Measurements from ENCODE around the gene SLC6A17.

SLC6A17 gene

DNA sequence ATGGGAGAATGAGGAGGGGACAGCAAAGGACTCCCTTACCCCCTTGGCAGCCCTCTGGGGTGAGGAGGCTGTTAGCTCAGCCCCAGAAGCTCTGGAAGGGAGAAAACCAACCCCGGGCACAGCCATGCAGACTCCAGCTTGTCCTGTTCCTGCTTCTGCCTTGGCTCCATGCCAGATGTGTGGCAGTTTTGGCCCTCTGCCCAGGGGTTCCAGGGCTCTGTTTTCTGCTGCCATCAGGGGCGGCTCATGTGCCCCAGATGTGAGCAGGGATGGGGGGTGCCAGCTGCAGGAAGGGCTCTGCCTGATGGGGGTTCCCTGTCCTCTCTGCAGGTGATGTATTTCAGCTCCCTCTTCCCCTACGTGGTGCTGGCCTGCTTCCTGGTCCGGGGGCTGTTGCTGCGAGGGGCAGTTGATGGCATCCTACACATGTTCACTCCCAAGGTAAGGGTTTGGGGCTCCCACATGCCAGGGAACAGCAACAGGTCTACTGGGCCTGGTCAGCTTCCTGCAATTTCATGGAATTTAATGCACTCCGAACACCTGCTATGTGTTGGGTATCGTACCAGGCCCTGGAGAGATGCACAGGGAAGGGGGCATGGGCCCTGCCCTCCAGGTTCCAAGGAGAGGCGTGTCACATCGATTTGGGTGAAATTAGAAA is 26.1 kb downstream of the SLC6A17 start:
- DNase-seq = peak; percentile 57

DNA sequence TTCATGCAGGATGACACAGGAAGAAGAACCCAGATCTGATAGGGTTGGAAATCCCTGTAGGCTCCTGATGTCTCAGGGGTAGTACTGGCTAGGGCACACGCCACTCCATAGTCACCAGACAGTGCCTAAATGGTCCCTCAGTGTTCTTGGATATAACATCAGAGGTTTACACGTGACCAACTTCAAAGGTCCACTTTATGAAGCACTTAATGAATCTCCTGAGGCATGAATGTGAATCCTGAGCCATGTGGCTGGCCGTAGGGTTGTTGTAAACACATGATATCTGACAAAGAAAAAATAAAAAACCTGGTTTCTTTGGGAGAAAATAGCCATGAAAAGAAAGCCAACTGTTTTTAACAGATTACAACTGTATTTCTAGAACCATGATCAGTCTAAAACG is 27.5 kb downstream of the SLC6A17 start:
- no peak for DNase-seq

DNA sequence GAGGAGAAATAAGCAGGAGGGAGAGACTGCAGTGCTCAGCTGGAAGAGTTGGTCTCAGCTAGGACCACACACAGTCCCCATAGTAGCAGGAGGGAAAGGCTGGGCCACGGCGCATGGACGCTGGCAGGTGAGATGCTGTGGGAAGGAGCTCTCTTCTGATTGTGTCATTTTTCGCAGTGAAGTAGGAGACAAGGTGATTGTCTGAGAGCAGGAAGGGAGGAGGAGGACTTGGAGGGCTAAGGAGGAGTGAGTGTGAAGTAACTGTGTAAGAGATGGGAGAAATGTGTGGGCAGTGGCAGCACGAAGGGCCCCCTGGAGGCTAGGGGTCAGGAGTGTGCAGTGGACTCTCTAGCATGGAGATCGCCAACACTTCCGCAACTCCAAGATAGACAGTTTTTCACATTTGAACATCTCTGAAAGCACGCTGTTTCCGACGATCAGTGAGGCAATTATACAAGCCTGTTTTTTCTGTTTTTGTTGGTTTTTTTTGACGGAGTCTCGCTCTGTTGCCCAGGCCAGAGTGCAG is 33.4 kb downstream of the SLC6A17 start:
- no peak for DNase-seq

DNA sequence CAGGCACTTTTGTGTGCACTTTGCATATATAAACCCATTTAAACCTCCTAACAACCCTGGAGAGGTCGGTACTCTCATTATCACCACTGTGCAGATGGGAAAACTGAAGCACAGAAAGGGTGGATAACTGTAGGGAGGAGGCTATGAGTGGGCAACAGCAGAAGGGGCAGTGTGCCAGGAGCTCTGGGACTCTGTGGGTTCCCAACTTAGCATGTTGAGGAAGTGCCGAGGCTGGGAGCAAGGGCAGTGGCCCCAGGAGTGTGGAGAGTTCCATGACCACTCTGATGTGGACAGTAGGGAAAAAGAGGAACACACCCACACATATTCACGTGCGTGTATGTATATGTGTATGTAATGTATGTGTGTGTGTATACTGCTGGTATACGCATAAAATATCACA is 34.2 kb downstream of the SLC6A17 start:
- DNase-seq = no peak

DNA sequence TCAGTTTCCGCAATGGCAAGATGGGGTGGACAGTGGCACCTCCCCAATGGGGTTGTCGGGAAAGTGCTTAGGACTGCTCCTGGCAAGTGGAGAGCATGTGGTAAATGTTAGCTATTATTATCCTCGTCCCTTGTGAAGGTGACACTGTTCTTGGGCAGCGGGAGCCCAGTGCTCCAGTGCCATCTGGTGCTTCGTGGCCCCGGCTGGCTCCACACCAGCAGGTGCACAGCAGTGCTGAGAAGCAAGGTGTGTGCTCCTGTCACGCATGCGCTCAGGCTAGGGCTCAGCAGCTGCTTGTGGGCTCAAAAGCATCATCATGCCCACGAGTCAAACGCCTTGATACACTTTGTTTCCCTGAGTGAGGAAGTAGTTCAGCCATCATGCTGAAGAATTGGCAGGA is 34.9 kb downstream of the SLC6A17 start:
- DNase-seq = no peak

DNA sequence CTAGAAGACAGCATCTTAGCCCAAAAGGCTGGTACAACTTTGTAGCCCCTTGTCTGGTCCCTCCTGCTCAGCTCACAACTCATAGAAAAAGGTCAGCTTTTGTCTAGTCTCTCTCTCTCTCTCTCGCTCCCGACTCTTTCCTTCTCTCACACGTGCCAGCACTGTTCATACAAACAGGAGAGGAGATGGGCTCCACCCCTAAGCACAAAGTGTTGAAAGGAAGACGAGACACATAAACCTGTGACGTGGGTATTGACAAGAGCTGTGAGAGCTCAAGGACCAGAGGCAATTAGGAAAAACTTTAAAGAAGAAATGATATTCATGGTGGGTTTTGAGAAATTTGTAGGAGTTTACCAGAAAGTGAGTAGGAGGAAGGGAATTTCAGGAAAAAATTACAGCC is 36.3 kb downstream of the SLC6A17 start:
- DNase-seq = no peak

DNA sequence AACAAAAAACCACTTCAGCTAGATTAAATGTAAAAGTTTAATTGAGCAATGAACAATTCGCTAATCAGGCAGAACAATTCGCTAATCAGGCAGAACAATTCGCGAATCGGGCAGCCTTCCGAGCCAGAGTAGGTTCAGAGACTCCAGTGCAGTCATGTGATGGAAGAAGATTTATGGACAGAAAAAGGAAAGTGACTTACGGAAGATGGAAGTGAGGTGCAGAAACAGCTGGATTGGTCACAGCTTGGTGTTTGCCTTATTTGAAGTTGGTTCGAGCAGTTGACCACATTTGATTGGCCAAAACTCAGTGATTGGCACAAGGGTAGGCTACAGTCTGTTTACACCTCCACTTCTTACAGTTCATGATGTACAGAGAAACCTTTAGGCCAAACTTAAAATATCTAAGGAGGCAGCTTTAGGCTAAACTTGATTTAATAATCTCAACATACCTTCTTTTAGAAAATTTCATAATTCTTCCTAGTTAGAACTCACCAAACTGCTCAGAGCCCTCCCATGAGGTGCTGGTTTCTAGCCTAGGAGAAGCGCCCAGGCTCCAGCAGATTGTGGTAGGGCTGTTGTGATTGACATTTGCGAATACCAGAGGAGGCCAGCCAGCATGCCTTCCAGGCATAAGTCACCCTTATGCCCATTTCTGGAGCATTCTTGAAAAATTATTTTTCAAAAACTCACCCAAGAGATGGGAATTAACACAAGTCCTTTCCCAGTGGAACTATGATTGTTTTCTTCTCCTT is 37.0 kb downstream of the SLC6A17 start:
- DNase-seq = no peak

DNA sequence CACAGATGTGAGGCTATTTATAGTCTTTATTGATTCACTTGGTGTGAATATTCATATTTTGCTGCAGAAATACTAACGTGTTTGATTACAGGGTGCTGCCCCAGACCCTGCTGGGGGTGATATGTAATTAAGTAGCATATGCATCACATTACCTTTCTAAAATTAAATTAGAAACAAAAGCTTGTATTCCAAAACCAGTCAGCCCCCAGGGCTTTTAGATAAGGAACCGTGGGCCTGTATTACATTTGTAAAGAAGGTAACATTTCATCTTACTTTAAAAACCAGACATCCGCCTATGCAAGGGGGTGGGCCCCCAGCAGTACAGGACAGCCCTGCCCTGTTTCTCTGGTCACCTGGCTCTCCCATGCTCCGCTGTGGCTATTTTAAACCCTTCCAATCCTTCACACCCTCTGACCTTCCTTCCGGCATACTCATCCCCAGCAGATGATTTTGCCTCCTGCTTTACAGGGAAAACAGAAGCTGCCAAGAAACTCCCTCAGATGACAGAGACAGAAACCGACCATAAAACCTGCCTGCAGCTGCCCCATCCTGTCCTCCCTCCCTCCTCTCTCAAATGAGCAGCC is 37.8 kb downstream of the SLC6A17 start:
- no peak for DNase-seq

DNA sequence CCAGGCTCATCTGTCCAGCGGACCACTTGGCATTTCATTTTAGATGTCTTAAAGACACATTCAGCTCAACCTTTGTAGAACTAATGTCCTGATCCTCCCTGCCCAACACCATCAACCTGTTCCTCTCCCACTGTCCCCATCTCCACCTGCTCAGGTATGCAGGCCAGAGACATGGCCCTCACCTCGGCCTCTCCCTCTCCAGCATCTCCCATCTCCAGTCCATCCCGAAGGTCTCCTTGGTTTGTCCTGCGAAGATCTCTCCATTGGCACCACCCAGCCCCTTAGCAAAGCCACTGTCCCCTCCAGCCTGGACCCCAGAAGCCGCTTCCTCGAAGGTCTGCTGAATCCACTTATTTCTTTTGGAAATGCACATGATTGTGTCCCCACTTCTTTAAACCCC is 38.9 kb downstream of the SLC6A17 start:
- DNase-seq = no peak

DNA sequence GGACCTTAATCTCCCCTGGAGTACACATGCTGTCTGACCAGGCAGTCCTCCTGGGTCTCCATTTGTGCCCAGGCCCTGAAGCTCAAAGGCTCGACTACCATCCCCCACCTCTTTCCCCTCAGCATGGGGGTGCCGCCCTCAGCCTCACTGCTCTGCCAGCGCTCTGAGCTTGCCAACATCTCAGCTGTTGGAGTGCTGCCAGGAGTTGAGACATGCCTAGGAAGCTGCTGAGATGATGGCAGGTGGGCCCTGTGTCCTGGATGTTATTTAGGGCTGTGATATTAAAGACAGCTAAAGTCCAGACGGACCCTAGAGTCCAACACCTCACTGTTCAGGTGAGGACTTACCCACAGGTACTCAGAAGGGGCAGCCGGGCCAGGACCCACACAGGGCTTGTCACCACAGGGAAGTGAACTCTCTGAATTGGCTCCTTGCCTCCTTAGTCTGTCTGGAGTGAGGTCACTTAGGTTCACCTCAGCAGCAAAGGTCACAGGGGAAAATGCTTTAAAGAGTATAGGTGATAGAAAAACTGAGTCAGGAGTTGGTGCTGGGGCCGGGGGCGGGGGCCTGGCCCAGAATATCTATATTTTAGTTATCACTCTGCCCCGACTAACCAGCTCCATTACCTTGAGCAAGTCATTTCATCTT is 40.1 kb downstream of the SLC6A17 start:
- peak; percentile 45 for DNase-seq

DNA sequence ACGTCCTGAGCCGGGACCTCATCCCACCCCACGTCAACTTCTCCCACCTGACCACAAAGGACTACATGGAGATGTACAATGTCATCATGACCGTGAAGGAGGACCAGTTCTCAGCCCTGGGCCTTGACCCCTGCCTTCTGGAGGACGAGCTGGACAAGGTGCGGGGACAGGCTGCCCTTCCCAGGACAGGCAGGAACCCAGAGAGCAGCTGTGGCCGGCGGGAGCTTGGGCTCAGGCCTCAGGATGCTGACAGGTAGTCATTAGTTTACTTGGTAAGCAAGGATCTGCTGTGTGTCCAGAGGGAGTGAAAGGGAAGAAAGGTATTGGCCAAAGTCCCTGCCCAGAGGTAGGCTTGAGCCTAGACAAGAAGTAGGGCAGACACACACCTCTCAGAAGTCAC is 42.2 kb downstream of the SLC6A17 start:
- DNase-seq = no peak

DNA sequence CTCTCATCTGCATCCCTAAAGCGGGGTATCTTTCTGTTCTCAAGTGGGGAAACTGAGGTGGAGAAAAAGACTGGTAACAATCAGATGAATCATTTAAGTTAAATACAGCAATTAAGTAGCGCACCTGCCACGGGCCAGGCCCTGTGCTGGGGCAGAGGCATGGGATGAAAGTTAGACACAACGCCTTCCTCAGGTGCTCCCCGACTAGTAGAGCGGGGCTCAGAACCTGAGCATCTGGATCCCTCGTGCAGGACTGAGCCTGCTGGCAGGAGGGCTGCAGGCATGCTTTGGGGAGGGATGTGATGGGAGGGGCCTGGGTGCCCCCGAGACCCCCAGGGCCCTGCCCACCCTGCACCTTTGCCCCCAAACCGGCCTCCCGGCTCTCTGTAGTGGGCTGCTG is 44.9 kb downstream of the SLC6A17 start:
- no peak for DNase-seq

DNA sequence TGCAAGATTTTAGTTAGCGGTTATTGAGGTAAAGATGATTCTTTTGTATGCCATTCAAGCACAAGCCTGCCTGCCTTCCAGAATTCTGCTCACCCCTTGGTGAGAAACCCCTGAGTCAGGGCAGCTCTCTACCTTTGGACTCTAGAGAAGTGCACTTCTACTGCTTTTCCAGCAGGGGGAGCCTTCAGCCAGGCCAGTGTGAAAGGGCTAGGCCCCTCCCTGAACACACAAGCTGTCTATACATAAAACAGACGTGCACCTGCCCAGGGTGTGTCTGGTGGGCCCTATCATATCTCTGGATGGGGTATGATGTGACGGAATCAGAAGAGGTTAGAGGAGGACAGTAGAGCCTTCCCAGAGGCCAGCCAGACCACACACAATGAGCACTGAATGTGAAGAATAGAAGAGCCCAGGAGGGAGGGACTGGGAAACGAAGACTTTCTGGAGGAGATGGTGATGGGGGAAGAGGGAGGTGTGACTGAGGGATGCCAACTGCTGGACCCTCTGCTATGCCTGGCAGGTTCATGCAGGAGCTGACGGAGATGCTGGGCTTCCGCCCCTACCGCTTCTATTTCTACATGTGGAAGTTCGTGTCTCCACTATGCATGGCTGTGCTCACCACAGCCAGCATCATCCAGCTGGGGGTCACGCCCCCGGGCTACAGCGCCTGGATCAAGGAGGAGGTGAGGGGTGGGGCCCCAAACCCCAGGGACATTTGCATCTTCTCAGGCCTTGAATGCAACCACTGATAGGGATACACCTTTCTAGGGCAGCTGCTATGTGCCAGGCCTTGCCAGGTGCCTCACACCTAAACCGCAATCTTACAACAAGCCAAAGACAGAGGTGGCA is 46.8 kb downstream of the SLC6A17 start:
- no peak for DNase-seq

DNA sequence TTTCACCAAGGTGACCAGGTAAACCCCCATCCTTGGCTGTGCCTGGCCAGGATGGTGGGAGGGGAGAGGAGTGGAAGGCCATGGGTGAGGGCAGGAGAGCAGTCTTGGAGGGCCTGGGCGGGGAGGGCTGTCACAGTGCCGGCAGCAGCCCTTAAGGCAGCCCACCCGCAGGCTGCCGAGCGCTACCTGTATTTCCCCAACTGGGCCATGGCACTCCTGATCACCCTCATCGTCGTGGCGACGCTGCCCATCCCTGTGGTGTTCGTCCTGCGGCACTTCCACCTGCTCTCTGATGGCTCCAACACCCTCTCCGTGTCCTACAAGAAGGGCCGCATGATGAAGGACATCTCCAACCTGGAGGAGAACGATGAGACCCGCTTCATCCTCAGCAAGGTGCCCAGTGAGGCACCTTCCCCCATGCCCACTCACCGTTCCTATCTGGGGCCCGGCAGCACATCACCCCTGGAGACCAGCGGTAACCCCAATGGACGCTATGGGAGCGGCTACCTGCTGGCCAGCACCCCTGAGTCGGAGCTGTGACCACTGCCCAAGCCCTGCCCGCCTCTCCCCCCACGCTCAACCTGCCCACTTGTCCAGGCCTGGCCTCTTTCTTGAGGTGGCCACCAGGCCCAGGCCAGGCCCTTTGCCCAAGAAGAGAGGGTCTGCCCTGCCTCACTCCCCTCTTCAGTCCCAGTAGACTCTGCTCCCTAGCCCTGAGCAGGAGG is 47.8 kb downstream of the SLC6A17 start:
- DNase-seq = no peak

DNA sequence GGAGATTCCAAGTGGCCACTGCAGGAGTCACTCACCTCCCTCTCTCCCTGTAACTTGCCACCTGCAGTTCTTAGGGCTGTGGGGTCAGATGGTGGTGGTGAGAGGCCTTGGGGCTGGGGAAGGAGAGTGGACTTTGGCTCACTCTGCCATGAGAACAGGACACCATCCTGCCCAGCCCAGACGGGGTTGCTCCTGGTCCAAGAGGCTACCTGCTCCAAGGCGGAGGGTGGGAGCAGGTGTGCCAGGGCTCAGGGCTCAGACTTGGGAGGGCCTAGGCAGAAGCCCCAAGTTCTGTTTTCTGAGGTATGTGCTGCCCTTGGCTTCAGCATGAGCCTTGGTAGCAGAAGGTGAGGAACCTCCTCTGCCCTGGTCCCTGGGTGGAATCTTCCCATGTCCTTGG is 48.5 kb downstream of the SLC6A17 start:
- no peak for DNase-seq

DNA sequence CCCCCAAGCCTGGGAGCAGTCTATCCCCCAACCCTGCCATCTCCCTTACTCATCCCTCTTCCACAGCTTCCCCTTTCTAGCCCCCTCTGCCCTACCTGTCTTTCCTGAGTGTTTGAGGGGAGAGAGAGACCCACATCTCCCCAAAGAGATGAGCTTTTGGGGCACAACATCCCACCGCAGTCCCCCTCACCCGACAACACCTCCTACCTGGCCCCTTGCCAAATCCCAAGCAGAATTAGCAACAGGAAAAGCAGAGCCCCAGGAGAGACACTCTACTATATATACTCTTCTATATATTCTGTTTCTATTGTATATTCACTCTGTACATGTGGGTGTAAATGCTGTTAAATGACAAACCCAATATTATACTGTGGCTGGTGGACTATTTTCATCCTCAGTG is 49.9 kb downstream of the SLC6A17 start:
- no peak for DNase-seq

DNA sequence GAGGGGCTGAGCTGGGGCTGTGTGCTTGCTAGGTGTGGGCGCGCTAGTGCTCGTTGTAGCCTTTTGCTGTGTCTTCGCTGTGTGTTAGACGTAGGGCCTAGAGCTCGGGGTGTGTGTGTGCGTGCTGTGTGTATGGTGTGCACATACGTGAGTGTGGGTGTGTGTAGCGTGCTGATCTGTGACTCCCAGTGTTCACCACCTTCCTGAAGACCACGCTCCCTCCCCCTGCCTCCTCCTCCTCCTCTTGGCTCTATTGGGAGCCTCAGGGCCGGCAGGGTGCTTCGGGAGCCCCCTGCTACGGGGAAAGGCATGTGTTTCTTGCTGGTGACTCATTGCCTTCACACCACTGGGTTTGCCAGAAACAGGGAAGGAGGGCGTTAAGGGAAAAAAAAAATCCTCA is 50.4 kb downstream of the SLC6A17 start:
- DNase-seq = no peak

DNA sequence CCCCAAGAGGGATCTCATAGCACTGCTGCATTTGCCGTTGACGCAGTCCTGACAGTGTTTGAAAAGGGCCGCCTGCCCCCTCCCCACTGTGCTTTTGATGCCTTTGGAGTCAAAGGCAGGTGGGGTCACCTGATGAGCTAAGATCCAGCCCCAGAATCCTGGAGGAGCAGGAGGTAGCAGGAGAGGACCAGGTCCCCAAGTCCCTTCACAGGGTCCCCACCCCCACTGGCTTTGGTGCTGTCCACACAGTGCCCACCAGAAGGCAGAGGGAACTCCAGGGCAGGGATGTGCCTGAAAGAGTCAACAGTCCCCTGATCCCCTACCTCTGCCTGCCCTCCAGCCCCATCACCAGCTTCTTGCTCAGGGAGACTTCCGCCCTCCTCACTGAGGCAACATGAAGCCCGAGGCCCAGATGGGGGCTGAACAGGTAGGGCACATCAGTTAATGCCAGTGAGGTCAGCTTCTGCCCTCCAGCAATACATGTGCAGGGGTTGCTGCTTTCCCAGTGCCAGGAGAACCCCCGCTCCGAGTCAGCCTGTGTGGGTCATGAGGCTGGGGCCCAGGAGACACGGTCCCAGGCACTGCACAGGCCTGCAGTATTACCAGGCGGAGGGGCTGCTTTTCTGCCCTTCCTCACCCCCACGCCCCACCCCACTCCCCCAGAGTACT is 51.0 kb downstream of the SLC6A17 start:
- DNase-seq = no peak

DNA sequence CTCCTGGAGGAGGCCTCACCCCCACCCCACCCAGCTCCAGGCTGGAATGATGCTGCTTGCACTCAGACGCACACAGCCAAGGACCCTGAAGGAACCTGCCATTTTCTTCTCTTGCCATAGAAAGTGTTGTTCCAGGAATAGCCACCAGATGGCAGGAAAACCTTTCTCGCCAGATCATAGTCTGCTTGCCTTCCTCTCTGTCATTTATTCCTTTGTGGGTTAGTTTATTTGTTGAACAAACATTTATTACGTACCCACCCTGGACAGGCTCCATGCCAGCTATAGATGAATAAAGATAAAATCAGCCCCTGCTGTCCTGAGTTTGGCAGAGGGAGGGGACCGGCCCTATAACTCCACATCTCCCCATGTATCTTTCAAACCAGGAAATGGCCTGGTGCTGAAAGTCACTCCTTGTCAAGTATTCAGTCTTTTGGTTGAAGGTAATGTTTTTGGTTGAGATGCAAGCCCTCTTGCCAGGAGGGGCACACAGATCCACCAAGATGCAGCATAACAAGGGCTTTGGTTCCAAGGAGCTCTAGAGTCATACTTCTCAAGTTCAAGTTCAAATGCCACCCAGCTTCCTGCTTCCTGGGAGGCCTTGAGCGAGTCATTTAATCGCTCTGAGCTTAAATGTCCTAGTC is 52.8 kb downstream of the SLC6A17 start:
- DNase-seq = peak; percentile 56

DNA sequence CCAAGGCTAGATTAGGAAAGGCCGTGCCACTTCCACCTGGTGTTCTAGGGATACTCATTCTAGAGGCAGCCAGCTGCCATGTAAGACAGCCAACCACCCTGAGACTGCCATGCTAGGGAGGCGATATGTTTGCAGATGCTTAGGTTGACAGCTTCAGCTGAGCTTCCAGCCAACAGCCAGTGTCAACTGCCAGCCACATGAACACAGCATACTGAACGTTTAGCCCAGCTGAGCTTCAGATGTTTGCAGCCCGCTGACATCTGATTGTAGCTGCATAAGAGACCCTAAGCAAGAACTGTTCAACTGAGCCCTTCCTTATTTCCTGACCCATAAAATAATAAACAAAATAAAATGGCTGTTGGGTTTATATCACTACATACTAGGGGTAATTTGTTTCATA is 54.9 kb downstream of the SLC6A17 start:
- DNase-seq = no peak

DNA sequence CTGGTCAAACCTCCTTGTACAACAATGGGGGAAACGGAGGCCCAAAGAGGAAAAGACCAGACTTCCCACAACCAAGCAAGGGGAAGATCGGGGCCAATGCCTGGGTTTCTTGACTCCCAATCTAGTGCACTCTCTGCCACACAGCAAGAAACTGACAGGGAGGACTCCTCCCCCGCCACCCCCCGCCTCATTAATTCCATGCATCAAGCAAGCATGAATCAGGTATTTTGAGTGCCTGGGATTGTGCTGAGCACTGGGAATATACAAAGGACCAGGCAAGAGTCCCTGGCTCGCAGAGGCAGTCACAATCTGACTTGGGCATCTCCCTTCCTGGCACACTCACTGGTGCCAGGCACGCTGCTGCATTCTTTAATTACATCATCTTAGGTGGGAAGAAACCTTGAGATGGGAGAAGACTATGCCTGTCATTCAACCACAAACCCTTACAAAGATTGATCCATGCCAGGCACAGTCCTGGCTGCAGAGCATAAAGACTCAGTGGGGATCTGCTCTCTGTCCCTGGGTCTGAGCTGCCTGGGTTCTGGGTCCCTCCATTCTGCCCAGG is 55.4 kb downstream of the SLC6A17 start:
- DNase-seq = no peak
